IPS-NIHi7 (cell line): Measurements from ENCODE around the gene PDZK1IP1.

Experiments used
- DNase-seq: peaks from one replicate; pipeline ENCODE4 v3.0.0; 2012; ENCODE audit warnings: mixed read lengths; ENCODE audit errors: extremely low spot score

PDZK1IP1 gene

GRCh38 chr1:47189844-47190508 lies at the start of gene PDZK1IP1:
TSS of gene PDZK1IP1 (minus strand) at chr1:47190036. CDS start at chr1:47189932, 104 bp downstream.
- peak; percentile 58 for DNase-seq

- DNase-seq = no peak
Observed at GRCh38 chr1:47238935-47239592, 49.2 kb upstream of the PDZK1IP1 start.

GRCh38 chr1:47235806-47236205 lies 46.0 kb upstream of the PDZK1IP1 start:
- DNase-seq = no peak

- DNase-seq = no peak
Observed at GRCh38 chr1:47235241-47235681, 45.4 kb upstream of the PDZK1IP1 start.

GRCh38 chr1:47233186-47233585 lies 43.4 kb upstream of the PDZK1IP1 start:
- no peak for DNase-seq

- DNase-seq = peak; percentile 47
Observed at GRCh38 chr1:47232187-47232874, 42.5 kb upstream of the PDZK1IP1 start, which contains the start of gene TAL1. TSS of gene TAL1 (minus strand) at chr1:47232225. CDS start at chr1:47225888, 6,337 bp downstream.

GRCh38 chr1:47231301-47232186 lies 41.7 kb upstream of the PDZK1IP1 start:
- peak; percentile 28 for DNase-seq

GRCh38 chr1:47230692-47231300 lies 41.0 kb upstream of the PDZK1IP1 start:
- DNase-seq = peak; percentile 54

- DNase-seq = peak; percentile 20
Observed at GRCh38 chr1:47229886-47230691, 40.3 kb upstream of the PDZK1IP1 start.

GRCh38 chr1:47229031-47229885 lies 39.4 kb upstream of the PDZK1IP1 start:
- DNase-seq = peak; percentile 50

- no peak for DNase-seq
Observed at GRCh38 chr1:47228644-47229030, 38.8 kb upstream of the PDZK1IP1 start.

- DNase-seq = no peak
Observed at GRCh38 chr1:47227341-47228232, 37.8 kb upstream of the PDZK1IP1 start.

GRCh38 chr1:47226839-47227215 lies 37.0 kb upstream of the PDZK1IP1 start:
- DNase-seq = no peak

GRCh38 chr1:47226121-47226838 lies 36.4 kb upstream of the PDZK1IP1 start:
- no peak for DNase-seq

- peak; percentile 30 for DNase-seq
Observed at GRCh38 chr1:47225430-47226100, 35.7 kb upstream of the PDZK1IP1 start.

GRCh38 chr1:47224676-47225399 lies 35.0 kb upstream of the PDZK1IP1 start:
- no peak for DNase-seq
